Islet of Langerhans (tissue), 1 donor: Measurements from ENCODE around the gene PDZRN3.

Experiments used
- FAIRE-seq: peaks from one replicate; lab custom pipeline; 2011; peaks lifted over from hg19 to GRCh38; lab: Jason Lieb, UNC

The PDZRN3 gene

GRCh38 chr3:73622091-73622805, 2.5 kb downstream of the PDZRN3 start:
- FAIRE-seq: peak; percentile 55

GRCh38 chr3:73621388-73621787, 3.4 kb downstream of the PDZRN3 start:
- FAIRE-seq: no peak

- FAIRE-seq: no peak
Observed at GRCh38 chr3:73618461-73618860, 6.3 kb downstream of the PDZRN3 start.

- no peak for FAIRE-seq
Observed at GRCh38 chr3:73616056-73616455, 8.7 kb downstream of the PDZRN3 start.

GRCh38 chr3:73614419-73614818, 10.3 kb downstream of the PDZRN3 start:
- FAIRE-seq: peak; percentile 71

- FAIRE-seq: no peak
Observed at GRCh38 chr3:73611176-73611575, 13.6 kb downstream of the PDZRN3 start.

GRCh38 chr3:73610493-73610892, 14.2 kb downstream of the PDZRN3 start:
- no peak for FAIRE-seq

- no peak for FAIRE-seq
Observed at GRCh38 chr3:73609655-73610054, 15.1 kb downstream of the PDZRN3 start.

GRCh38 chr3:73609315-73609641, 15.5 kb downstream of the PDZRN3 start:
- FAIRE-seq: no peak

- FAIRE-seq: no peak
Observed at GRCh38 chr3:73608456-73609314, 16.1 kb downstream of the PDZRN3 start.

- no peak for FAIRE-seq
Observed at GRCh38 chr3:73605861-73606260, 18.9 kb downstream of the PDZRN3 start.

- FAIRE-seq: no peak
Observed at GRCh38 chr3:73605412-73605811, 19.3 kb downstream of the PDZRN3 start.

GRCh38 chr3:73604451-73604850, 20.3 kb downstream of the PDZRN3 start:
- no peak for FAIRE-seq

GRCh38 chr3:73603762-73604171, 21.0 kb downstream of the PDZRN3 start:
- FAIRE-seq: no peak

- FAIRE-seq: no peak
Observed at GRCh38 chr3:73602170-73602569, 22.6 kb downstream of the PDZRN3 start.

GRCh38 chr3:73601481-73601880, 23.3 kb downstream of the PDZRN3 start:
- FAIRE-seq: no peak

GRCh38 chr3:73601011-73601410, 23.7 kb downstream of the PDZRN3 start:
- FAIRE-seq: no peak

GRCh38 chr3:73600293-73600938, 24.3 kb downstream of the PDZRN3 start:
- FAIRE-seq: no peak

GRCh38 chr3:73599605-73600004, 25.1 kb downstream of the PDZRN3 start:
- FAIRE-seq: no peak

GRCh38 chr3:73597476-73597875, 27.3 kb downstream of the PDZRN3 start:
- FAIRE-seq: no peak

- FAIRE-seq: peak; percentile 53
Observed at GRCh38 chr3:73592154-73593144, 32.3 kb downstream of the PDZRN3 start.

GRCh38 chr3:73591286-73591800, 33.4 kb downstream of the PDZRN3 start:
- FAIRE-seq: peak; percentile 13
